Adrenal gland (tissue), 12 donors: ENCODE measurements around the gene TRAK2. TPM values are rescaled to one million over a fixed set of nuclear protein-coding genes. Genes with fewer than 3 reads are reported as not detected.

ENCODE experiments used
- DNase-seq, 7 donors: peaks; one replicate each; pipeline ENCODE4 v3.0.0-alpha.2; 2019 to 2020
- H3K27ac ChIP-seq, 5 donors: fragments of 200-600 bp; sonication (generic) in 4 of 5; 1 replicate in 3 of 5; 2 replicates in 2 of 5; pipeline versions ENCODE4 v1.5.1 to v1.8.0; 2016 to 2020; ENCODE audit warnings: mild to moderate bottlenecking in 1 of 5
- H3K27me3 ChIP-seq: fragments of 200-600 bp; 2 replicates; pipeline ENCODE4 v1.8.0; 2021
- H3K36me3 ChIP-seq, 2 donors: fragments of 200-600 bp; replicated peaks in 1 of 2; 1 replicate in 1 of 2; 2 replicates in 1 of 2; pipeline versions ENCODE4 v1.5.1 to v1.8.0; 2018 to 2022
- H3K4me1 ChIP-seq, 2 donors: fragments of 200-600 bp; replicated peaks in 1 of 2; 1 replicate in 1 of 2; 2 replicates in 1 of 2; pipeline versions ENCODE4 v1.5.1 to v1.8.0; 2018 to 2021
- H3K4me3 ChIP-seq, 4 donors: fragments of 200-600 bp; sonication (generic) in 3 of 4; one replicate each; pipeline ENCODE4 v1.5.1; 2016 to 2018
- H3K9me3 ChIP-seq, 3 donors: fragments of 200-600 bp; sonication (generic) in 1 of 3; replicated peaks in 1 of 3; 1 replicate in 2 of 3; 2 replicates in 1 of 3; pipeline versions ENCODE4 v1.5.1 to v1.8.0; 2016 to 2021
- CTCF ChIP-seq, 6 experiments: fragments of 450-650 bp in 4 of 6; fragments of 200-600 bp in 2 of 6; sonication (generic) in 1 of 6; IDR thresholded peaks; 1 replicate in 5 of 6; 2 replicates in 1 of 6; pipeline versions ENCODE4 v1.5.1 to v1.8.0; 2016 to 2021; ENCODE audit warnings: antibody characterized with exemption in 6 of 6, mild to moderate bottlenecking in 2 of 6, moderate library complexity in 1 of 6
- POLR2A ChIP-seq, 2 donors: fragments of 450-650 bp; IDR thresholded peaks; one replicate each; pipeline ENCODE4 v1.6.1; 2017; ENCODE audit warnings: antibody characterized with exemption in 2 of 2, mild to moderate bottlenecking in 2 of 2, moderate library complexity in 1 of 2
- WGBS, 4 donors: extraction: QIAGEN DNeasy Blood & Tissue Kit in 2 of 4; methylation state at CpG; one replicate each; pipeline versions ENCODE4 v1.1.5 to v1.1.7; 2013 to 2017; 5-methylcytosine and 5-hydroxymethylcytosine counted together
- intact Hi-C, 2 donors: fragments of 100-400 bp; cut with DNase I; formaldehyde crosslinking; loops; one replicate each; pipeline versions ENCODE4 v1.14.1 to v1.15.0; 2022 to 2023
- polyA plus RNA-seq, 3 donors: library from polyadenylated mRNA; stranded (reverse); fragments of 200-250 nt in 2 of 3; fragments of 350-450 nt in 1 of 3; fragmentation: Illumina TruSeq in 1 of 3; extraction: RNeasy Lipid Tissue Mini Kit (QIAGEN cat#74804) in 1 of 3; gene quantifications; one replicate each; pipeline ENCODE4 v1.2.3, GENCODE V29; 2013 to 2014
- total RNA-seq, 9 donors: library from RNA; depleted of rRNA in 4 of 9; stranded (reverse); fragments of >200 nt in 4 of 9; fragments of 120-200 nt in 1 of 9; fragmentation: NEBNext Ultra II Directional in 1 of 9; extraction: Animal tissue kit (Norgen Biotek cat#: 25700) in 1 of 9; gene quantifications; one replicate each; pipeline versions ENCODE4 v1.1.0 to v1.2.4, GENCODE V29; 2013 to 2023
- donor health status: healthy with polysubstance abuse.
- donor health status: Bipolar disorder and iron deficiency.
- donor health status: DM: yes; HTN: yes; CAD: no.
- donor health status: DM: no; HTN: no; CAD: no.
- donor health status: DM: no; HTN: no; CAD: no.
- donor health status: DM: yes; HTN: yes; CAD: no.

TRAK2 gene
- total and polyA plus RNA-seq, 12 donors, result 17.6 to 66.9 (median 41.6) TPM

DNA sequence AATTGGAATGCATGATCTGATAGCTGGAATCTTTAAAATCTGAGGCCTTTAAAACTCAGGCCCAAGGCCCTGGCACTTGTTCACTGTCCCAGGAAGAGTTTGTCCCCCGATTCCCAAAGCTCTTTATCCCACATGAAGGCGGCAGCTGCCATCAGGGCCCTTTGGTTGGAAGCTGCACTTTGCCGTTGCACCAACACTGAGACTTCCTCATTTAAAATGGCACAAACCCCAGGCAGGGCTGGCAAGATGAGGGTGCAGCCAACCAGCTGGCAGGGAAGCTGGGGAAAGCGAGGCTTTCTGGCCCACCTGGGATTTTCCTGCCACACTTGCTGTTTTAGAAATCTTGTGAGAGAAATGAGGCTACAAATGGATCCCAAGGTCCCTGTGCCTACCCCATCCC lies 100.4 kb downstream of the TRAK2 start:
- no peaks in the 10 kb centered on the region for H3K36me3 ChIP-seq
- TF ChIP-seq CTCF (IDR thresholded peaks at IDR 0.05), result no peak
- no peak for TF ChIP-seq POLR2A (IDR thresholded peaks at IDR 0.05)

DNA sequence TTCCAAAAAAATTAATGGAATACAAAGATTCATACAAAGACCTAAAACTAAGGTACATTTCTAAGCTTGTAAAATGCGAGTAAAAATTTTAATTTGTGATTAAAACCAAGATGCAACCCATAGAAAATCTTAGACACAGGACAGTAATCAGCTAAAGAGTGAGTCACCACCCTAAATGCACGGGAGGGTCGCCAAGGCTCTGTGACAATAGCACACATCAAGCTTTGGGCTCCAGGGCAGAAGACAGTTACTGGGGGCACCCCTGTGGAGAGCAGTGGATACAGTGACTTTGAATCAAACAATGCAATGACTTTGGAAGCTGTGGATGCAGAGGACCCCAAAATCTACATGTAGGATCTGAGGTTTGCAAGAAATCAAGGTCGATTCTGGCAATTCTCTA lies 101.7 kb downstream of the TRAK2 start:
- TF ChIP-seq CTCF (IDR thresholded peaks at IDR 0.05) (no peak), POLR2A (IDR thresholded peaks at IDR 0.05) (no peak)
- H3K27ac ChIP-seq, result no peak overlapping the region
- intact Hi-C loops, result no loop called here
- H3K9me3 ChIP-seq, result no peaks in the 10 kb centered on the region
- H3K27me3 ChIP-seq, result no peaks in the 10 kb centered on the region
- no peaks in the 10 kb centered on the region for H3K36me3 ChIP-seq
- WGBS, 4 donors, result 68 to 81% (median 76%) methylated on average over 4 of the region's 4 CpGs
- DNase-seq, result no peak
- H3K4me1 ChIP-seq, result no peaks in the 10 kb centered on the region
- H3K4me3 ChIP-seq, result no peak overlapping the region

More for the DNA sequence above, 100.4 kb downstream of the TRAK2 start:
- H3K4me1 ChIP-seq, result no peaks in the 10 kb centered on the region
- no peaks in the 10 kb centered on the region for H3K27me3 ChIP-seq
- H3K9me3 ChIP-seq, result no peaks in the 10 kb centered on the region
- intact Hi-C loops, result loop anchor here in 1 of 2 donors (10.0 kb wide), 1 partner anchor 86 kb away; the partner anchor contains the start of gene CASP8
- no peak for DNase-seq
- H3K27ac ChIP-seq, result no peak overlapping the region
- no peak overlapping the region for H3K4me3 ChIP-seq
- 90 to 93% (median 92%) methylated on average over 2 to 4 of the region's 4 CpGs for WGBS, 4 donors

GRCh38 chr2:201348758-201349157 lies 102.5 kb downstream of the TRAK2 start:
- Histone ChIP-seq H3K27me3 (no peaks in the 10 kb centered on the region), H3K4me3 (no peak overlapping the region), H3K4me1 (no peaks in the 10 kb centered on the region), H3K9me3 (no peaks in the 10 kb centered on the region), H3K36me3 (no peaks in the 10 kb centered on the region), H3K27ac (no peak overlapping the region)
- 68 to 88% (median 77%) methylated on average over 1 of the region's 1 CpG for WGBS, 4 donors
- intact Hi-C loops, result no loop called here
- TF ChIP-seq POLR2A (IDR thresholded peaks at IDR 0.05) (no peak), CTCF (IDR thresholded peaks at IDR 0.05) (no peak)
- no peak for DNase-seq

DNA sequence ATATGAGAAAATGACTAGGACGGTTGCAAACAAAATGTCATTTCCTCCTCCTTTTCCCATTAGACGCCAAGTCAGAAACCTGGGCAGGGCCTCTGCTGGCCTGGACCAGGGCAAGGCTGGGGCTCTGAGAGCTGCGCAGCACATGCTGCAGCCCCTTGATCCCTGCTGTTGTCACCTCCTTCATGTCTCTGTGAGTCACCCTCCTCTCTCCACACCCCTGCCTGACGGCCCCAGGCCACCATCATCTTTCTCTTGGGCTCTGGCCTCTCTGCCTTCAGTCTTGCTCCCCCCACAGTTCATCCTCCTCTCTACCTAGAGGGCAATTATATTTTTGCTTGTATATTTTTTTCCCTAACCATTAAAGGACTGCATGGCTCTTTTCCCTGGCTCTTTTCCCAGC lies 104.1 kb downstream of the TRAK2 start:
- 88 to 95% (median 92%) methylated on average over 4 of the region's 4 CpGs for WGBS, 4 donors
- Histone ChIP-seq H3K27me3 (no peaks in the 10 kb centered on the region), H3K4me1 (no peaks in the 10 kb centered on the region), H3K4me3 (no peak overlapping the region), H3K9me3 (no peaks in the 10 kb centered on the region), H3K36me3 (no peaks in the 10 kb centered on the region), H3K27ac (no peak overlapping the region)
- DNase-seq, result no peak
- TF ChIP-seq CTCF (IDR thresholded peaks at IDR 0.05) (no peak), POLR2A (IDR thresholded peaks at IDR 0.05) (no peak)
- intact Hi-C loops, result no loop called here
